Large intestine (tissue), 3 donors: ENCODE measurements around the gene BLVRA. TPM values are rescaled to one million over a fixed set of nuclear protein-coding genes. Genes with fewer than 3 reads are reported as not detected.
"Not testable (repeated sequence)": the region's sequence is repeated elsewhere in the genome, so short reads cannot be mapped to it uniquely, and the experiment has no call there.

Experiments used
- DNase-seq, 2 donors: peaks; one replicate each; pipeline versions ENCODE4 v3.0.0 to v3.0.0-alpha.2; 2013
- H3K27ac ChIP-seq: one replicate; pipeline ENCODE4 v1.5.1; 2013; ENCODE audit warnings: low read length
- H3K27me3 ChIP-seq: 2 replicates; pipeline ENCODE4 v1.6.1; 2013; ENCODE audit warnings: low read length; ENCODE audit not compliant: control insufficient read depth, insufficient read depth
- H3K36me3 ChIP-seq: 2 replicates; pipeline ENCODE4 v1.6.1; 2013; ENCODE audit warnings: low read length; ENCODE audit not compliant: control insufficient read depth, insufficient read depth
- H3K4me1 ChIP-seq: one replicate; pipeline ENCODE4 v1.6.1; 2013; ENCODE audit warnings: low read length; ENCODE audit not compliant: control insufficient read depth, insufficient read depth
- H3K4me3 ChIP-seq: one replicate; pipeline ENCODE4 v1.5.1; 2013; ENCODE audit warnings: low read length
- H3K9me3 ChIP-seq: one replicate; pipeline ENCODE4 v1.6.1; 2013; ENCODE audit warnings: mild to moderate bottlenecking, low read depth, low read length, moderate library complexity; ENCODE audit not compliant: control insufficient read depth
- WGBS: methylation state at CpG from one replicate; pipeline ENCODE4 v1.1.5; 2013; ENCODE audit warnings: low lambda C conversion rate; ENCODE audit not compliant: insufficient coverage; 5-methylcytosine and 5-hydroxymethylcytosine counted together
- polyA plus RNA-seq: library from polyadenylated mRNA; unstranded; fragments of 120-200 nt; gene quantifications from one replicate; pipeline ENCODE4 v1.2.1, GENCODE V29; 2013

Gene BLVRA
- polyA plus RNA-seq, 1 donor: 16.9 TPM

DNA sequence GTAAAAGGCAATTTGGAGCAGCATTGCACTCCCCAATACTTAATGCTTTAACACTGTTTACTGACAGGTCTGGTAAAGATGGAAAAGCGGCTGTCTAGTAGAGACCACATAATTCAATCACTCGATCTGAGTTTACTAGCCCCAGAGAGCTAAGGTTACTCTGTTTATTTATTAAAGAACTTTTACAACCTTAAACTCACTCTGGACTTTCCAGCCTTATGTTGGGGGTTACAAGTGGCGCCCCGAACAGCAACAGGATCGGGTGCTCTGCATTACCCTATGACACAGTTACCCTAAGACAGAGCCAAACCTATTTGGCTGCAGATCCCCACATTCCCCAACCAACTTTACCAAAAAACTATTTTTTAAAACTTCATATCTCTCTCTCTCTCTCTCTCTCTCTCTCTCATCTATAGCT is 66.9 kb downstream of the BLVRA start:
- WGBS: no CpG with 5 or more reads among the region's 5 CpGs
- H3K4me1 ChIP-seq: peaks cover 14% of the 10 kb centered on the region

GRCh38 chr7:43830917-43831316 is 72.4 kb downstream of the BLVRA start:
- not testable (repeated sequence) for H3K4me3 ChIP-seq, H3K27me3 ChIP-seq, H3K27ac ChIP-seq, H3K9me3 ChIP-seq, H3K36me3 ChIP-seq, DNase-seq, H3K4me1 ChIP-seq

More for the DNA sequence above, 66.9 kb downstream of the BLVRA start:
- no peaks in the 10 kb centered on the region for H3K36me3 ChIP-seq
- DNase-seq: peak in 1 of 2 donors; percentile 18
- no peaks in the 10 kb centered on the region for H3K9me3 ChIP-seq
- H3K27ac ChIP-seq: no peak overlapping the region
- H3K27me3 ChIP-seq: no peaks in the 10 kb centered on the region
- no peak overlapping the region for H3K4me3 ChIP-seq

DNA sequence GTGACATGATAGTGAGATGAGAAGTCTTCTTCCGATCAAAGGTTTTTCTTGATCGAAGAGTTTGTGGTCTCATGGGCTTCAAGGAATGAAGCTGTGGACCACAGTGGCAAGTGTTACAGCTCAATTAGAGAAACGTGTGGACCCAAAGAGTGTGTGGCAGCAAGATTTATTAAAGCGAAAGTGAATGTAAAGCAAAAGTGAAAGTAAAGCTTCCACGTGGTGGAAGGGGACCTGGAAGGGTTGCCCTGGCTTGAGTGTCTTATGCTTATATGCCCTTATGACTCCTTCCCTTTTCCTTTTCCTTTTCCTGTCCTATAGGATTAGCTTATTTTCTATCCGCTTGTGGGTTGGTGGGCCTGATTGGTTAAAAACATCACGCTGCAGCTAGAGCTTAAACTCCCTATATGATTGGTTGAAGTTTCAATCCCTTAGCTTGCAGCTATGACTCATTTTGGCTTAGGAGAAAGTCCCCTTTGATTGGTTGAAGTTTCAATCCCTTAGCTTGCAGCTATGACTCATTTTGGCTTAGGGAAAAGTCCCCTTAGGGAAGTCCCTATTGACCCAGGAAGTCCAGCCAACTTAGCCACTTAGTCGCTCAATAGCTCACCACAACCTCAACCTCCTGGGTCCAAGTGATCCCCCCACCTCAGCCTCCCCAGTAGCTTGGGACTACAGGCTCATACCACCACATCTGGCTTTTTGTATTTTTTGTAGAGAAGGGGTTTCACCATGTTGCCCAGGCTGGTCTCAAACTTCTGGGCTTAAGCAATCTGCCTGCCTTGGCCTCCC is 76.2 kb downstream of the BLVRA start:
- DNase-seq: peak in 1 of 2 donors; percentile 49
- Histone ChIP-seq H3K27ac (no peak overlapping the region), H3K36me3 (no peaks in the 10 kb centered on the region), H3K9me3 (peaks cover 2% of the 10 kb centered on the region), H3K27me3 (no peaks in the 10 kb centered on the region), H3K4me1 (peaks cover 4% of the 10 kb centered on the region), H3K4me3 (no peak overlapping the region)
- 100% methylated on average over 1 of the region's 8 CpGs for WGBS

DNA sequence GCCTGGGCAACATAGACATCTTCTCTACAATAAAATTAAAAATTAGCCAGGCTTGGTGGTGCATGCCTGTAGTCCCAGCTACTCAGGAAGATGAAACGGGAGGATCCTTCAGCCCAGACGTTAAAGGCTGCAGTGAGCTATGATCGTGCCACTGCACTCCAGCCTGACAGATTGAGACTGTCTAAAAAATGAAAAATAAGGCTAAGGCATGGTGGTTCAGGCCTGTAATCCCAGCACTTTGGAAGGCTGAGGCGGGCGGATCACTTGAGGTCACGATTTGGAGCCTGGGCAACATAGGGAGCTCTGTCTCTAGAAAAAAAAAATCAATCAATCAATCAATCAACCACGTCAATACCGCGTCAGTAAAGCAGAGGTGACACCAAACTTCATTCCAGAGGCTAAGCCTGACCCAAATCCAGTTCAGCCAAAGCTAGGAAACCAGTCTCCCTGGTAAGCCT is 79.8 kb downstream of the BLVRA start:
- Histone ChIP-seq H3K4me1 (peaks cover 4% of the 10 kb centered on the region), H3K4me3 (no peak overlapping the region), H3K36me3 (no peaks in the 10 kb centered on the region), H3K27ac (no peak overlapping the region), H3K9me3 (no peaks in the 10 kb centered on the region), H3K27me3 (peaks cover 2% of the 10 kb centered on the region)
- WGBS: no CpG with 5 or more reads among the region's 9 CpGs
- no peak for DNase-seq

- peaks cover 4% of the 10 kb centered on the region for H3K4me1 ChIP-seq
- no peak overlapping the region for H3K27ac ChIP-seq
- 90% methylated on average over 2 of the region's 4 CpGs for WGBS
- no peaks in the 10 kb centered on the region for H3K36me3 ChIP-seq
- H3K9me3 ChIP-seq: no peaks in the 10 kb centered on the region
- DNase-seq: no peak
- peaks cover 2% of the 10 kb centered on the region for H3K27me3 ChIP-seq
- H3K4me3 ChIP-seq: no peak overlapping the region
These were observed 84.8 kb downstream of the BLVRA start for GRCh38 chr7:43843296-43843695.

DNA sequence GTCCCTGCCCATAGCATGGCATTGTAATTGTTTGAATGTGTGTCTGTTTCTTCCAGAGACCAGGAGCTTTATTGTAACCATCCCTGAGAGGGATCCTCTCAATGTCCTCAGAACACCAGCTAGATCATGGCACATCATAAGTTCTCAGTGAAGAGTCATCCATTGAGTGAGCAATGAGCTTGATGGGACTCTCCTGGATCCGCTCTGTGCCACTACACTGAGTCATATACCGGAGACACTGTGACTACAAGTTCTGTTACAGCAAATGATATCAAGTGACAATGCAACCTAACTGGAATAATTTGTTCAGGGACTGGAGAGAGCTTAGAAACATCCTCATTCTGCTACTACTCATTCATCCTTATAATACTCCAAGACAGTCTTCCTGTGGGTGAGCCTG is 85.8 kb downstream of the BLVRA start:
- no peak overlapping the region for H3K27ac ChIP-seq
- no peaks in the 10 kb centered on the region for H3K4me1 ChIP-seq
- peaks cover 2% of the 10 kb centered on the region for H3K27me3 ChIP-seq
- no peak overlapping the region for H3K4me3 ChIP-seq
- DNase-seq: no peak
- WGBS: no CpG with 5 or more reads among the region's 2 CpGs
- H3K36me3 ChIP-seq: no peaks in the 10 kb centered on the region
- no peaks in the 10 kb centered on the region for H3K9me3 ChIP-seq

DNA sequence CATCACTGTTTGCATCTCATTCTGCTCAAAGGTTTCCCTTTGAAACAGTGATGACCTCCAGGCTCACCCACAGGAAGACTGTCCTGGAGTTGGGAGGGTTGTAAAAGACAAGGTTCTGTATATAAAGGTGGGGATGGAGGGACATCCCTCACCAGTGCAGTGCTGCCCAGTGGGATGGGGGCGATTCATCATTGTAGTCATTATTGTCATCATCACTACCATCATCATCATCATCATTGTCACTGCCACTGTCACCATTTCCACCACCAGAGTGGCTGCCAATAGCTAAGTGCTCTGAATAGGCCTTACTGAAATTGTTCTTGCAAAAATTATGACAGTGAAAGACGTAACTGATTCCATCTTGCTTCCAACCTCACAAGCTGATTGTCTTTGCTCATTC is 86.2 kb downstream of the BLVRA start:
- no peak for DNase-seq
- Histone ChIP-seq H3K36me3 (no peaks in the 10 kb centered on the region), H3K27ac (no peak overlapping the region), H3K4me3 (no peak overlapping the region), H3K4me1 (no peaks in the 10 kb centered on the region), H3K27me3 (peaks cover 2% of the 10 kb centered on the region), H3K9me3 (no peaks in the 10 kb centered on the region)
- WGBS: no CpG with 5 or more reads among the region's 2 CpGs

DNA sequence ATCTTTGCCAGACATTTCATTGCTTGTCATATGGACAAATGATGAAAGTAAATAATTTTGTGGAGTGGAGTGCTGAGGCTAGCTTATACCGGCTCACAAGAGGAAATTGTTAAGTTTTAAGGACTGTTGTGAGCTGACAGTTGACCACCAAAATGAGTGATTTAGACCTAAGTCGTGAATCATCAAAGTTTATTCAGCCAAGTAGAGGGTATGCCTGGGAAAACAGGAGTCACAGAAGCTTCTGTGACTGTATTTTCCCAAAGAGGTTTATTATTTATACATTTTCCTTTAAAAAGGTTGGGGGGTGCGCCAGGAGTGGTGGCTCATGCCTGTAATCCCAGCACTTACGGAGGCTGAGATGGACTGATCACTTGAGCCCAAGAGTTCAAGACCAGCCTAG is 89.0 kb downstream of the BLVRA start:
- no peaks in the 10 kb centered on the region for H3K36me3 ChIP-seq
- whole genome bisulfite sequencing: no CpG with 5 or more reads among the region's 4 CpGs
- H3K4me1 ChIP-seq: no peaks in the 10 kb centered on the region
- H3K4me3 ChIP-seq: no peak overlapping the region
- H3K27ac ChIP-seq: no peak overlapping the region
- H3K27me3 ChIP-seq: peaks cover 2% of the 10 kb centered on the region
- DNase-seq: no peak
- H3K9me3 ChIP-seq: no peaks in the 10 kb centered on the region

DNA sequence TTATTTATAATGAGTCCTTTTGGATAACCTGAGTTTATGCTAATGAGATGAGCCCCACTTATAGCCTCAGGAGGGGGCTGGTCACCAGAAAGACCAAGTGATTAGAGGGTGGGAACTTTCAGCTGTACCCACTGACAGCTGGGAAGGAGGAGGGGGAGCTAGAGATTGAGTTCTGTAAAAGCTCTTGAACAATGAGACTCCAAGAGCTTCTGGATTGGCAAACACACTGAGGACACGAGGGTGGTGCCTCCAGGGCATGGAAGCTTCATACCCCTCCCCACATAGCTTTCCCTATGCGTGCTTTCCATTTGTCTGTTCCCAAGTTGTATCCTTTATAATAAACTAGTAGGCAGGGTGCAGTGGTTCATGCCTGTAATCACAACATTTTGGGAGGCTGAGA is 90.6 kb downstream of the BLVRA start:
- Histone ChIP-seq H3K36me3 (no peaks in the 10 kb centered on the region), H3K27ac (no peak overlapping the region), H3K27me3 (peaks cover 2% of the 10 kb centered on the region), H3K4me1 (no peaks in the 10 kb centered on the region), H3K4me3 (no peak overlapping the region), H3K9me3 (no peaks in the 10 kb centered on the region)
- no peak for DNase-seq
- no CpG with 5 or more reads among the region's 2 CpGs for WGBS

- Histone ChIP-seq H3K4me3 (no peak overlapping the region), H3K36me3 (no peaks in the 10 kb centered on the region), H3K27me3 (peaks cover 2% of the 10 kb centered on the region), H3K4me1 (no peaks in the 10 kb centered on the region), H3K9me3 (no peaks in the 10 kb centered on the region), H3K27ac (no peak overlapping the region)
- no CpG with 5 or more reads among the region's 5 CpGs for WGBS
- no peak for DNase-seq
These were observed 92.1 kb downstream of the BLVRA start for GRCh38 chr7:43850348-43851116.
